NCI-H2227 (cell line): ENCODE data around the gene LPAR6.

Experiments used
- DNase-seq: peaks from one replicate; lab custom pipeline; 2025; ENCODE audit not compliant: unreplicated experiment; lab: John Stamatoyannopoulos, UW

The LPAR6 gene

DNA sequence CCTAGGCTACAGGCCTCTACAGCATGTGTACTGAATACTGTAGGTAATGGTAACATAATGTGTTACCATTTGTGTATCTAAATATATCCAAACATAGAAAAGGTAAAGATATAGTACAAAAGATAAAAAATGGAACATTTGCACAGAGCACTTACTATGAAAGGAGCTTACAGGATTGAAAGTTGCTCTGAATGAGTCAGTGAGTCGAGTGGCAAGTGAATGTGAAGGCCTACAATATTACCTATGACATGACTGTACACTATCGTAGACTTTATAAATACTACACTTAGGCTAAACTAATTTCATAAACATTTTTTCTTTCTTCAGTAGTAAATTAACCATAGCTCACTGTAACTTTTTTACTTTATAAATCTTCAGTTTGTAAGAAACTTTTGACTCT lies 35.1 kb downstream of the LPAR6 start:
- no peak for DNase-seq

DNA sequence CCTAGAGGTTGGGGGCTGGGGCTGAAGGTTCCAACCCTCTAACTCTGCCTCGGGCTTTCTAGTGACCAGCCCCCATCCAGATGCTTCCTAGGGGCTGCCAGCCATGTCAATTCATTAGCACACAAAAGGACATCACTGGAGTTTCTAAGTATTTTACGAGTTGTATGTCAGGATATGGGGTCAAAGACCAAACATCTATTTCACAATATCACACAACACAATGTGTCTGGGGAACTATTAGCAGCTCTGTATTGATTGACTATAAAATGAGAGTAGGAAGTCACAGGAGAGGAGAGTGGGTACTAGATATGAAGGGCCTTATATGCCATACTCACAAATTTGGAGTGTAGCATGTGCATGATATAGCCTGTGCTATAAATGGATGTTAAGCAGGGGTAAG lies 42.1 kb downstream of the LPAR6 start:
- no peak for DNase-seq

DNA sequence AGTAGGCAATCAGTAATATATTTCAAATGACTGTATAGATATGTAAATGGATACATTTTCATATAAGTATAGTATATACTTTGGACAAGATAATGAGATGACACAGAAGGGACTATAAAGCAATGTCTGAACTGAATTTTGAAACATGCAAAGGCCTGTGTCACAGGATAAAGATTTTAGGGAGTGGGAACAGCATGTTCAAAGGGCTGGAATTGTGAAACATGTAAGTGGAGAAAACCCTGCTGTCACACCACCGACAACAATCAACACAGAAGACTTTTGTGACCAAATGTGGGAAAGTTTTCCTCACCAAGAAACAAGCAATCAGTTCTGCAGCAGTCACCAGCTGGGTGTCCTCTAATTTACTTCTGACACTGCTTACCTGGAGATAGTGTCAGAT lies 42.9 kb downstream of the LPAR6 start:
- no peak for DNase-seq
